SH-SY5Y (cell line): ENCODE data around the gene SHISA6.

Source experiments
- GATA2 ChIP-seq: IDR thresholded peaks from 2 replicates; pipeline ENCODE4 v1.6.1; 2011; ENCODE audit warnings: mild to moderate bottlenecking, low read depth, low read length
- GATA3 ChIP-seq: IDR thresholded peaks from 2 replicates; pipeline ENCODE4 v1.6.1; 2011; ENCODE audit warnings: low read depth, mild to moderate bottlenecking, low read length, moderate library complexity

DNA sequence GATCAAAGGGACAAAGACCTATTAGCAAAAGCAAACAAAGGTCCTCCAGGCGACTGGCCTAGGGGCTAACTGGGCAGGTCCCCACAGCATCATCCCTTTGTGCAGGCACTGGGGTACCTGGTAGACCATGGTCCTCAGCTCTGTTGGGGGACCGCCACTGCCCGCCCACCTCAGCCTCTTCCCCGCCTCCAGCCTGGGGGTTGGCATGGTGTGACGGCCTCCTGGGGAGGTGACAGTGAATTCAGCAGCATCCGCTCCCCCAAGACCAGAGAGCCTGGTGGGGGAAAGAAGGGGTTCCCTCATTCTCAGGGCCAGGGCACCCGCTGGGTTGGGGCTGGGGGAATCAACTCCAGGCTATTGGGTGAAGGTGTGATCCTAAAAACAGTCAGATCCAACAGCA lies 318.6 kb downstream of the SHISA6 start:
- TF ChIP-seq GATA3 (no peak), GATA2 (no peak)
